ENCODE data around the gene RAD21L1. TPM values are rescaled to one million over a fixed set of nuclear protein-coding genes. Genes with fewer than 3 reads are reported as not detected.
A peak's percentile ranks its signal among the peaks of the same experiment; 100 is the strongest.
"Not testable (repeated sequence)": the region's sequence is repeated elsewhere in the genome, so short reads cannot be mapped to it uniquely, and the experiment has no call there.

Gene RAD21L1
- total RNA-seq, 1 donor from 2014 or later: 0.06 TPM

- DNase-seq (ENCODE audit: low read depth): no peak
- TF ChIP-seq CTCF (conservative IDR thresholded peaks at IDR 0.05; ENCODE audit: low read depth, low read length): no peak
- H3K4me3 ChIP-seq (ENCODE audit: low read depth, low read length): no peak overlapping the region
Observed at GRCh38 chr20:1212023-1212422, 13.8 kb upstream of the RAD21L1 start.

- no peak overlapping the region for H3K4me3 ChIP-seq (ENCODE audit: low read depth, low read length)
- DNase-seq (ENCODE audit: low read depth): peak; percentile 15
- peak; percentile 83 for TF ChIP-seq CTCF (conservative IDR thresholded peaks at IDR 0.05; ENCODE audit: low read depth, low read length)
Observed at GRCh38 chr20:1212607-1213396, 13.0 kb upstream of the RAD21L1 start.

- DNase-seq (ENCODE audit: low read depth): no peak
- TF ChIP-seq CTCF (conservative IDR thresholded peaks at IDR 0.05; ENCODE audit: low read depth, low read length): no peak
- no peak overlapping the region for H3K4me3 ChIP-seq (ENCODE audit: low read depth, low read length)
Observed at GRCh38 chr20:1214838-1215261, 11.0 kb upstream of the RAD21L1 start.

- TF ChIP-seq CTCF (conservative IDR thresholded peaks at IDR 0.05; ENCODE audit: low read depth, low read length): no peak
- H3K4me3 ChIP-seq (ENCODE audit: low read depth, low read length): no peak overlapping the region
- no peak for DNase-seq (ENCODE audit: low read depth)
Observed at GRCh38 chr20:1215386-1216170, 10.3 kb upstream of the RAD21L1 start.

GRCh38 chr20:1216527-1217427, 9.1 kb upstream of the RAD21L1 start:
- not testable (repeated sequence) for DNase-seq (ENCODE audit: low read depth)

GRCh38 chr20:1222750-1223149, 3.1 kb upstream of the RAD21L1 start:
- H3K4me3 ChIP-seq (ENCODE audit: low read depth, low read length); DNase-seq (ENCODE audit: low read depth): not testable (repeated sequence)

More at GRCh38 chr20:1216527-1217427, 9.1 kb upstream of the RAD21L1 start:
- H3K4me3 ChIP-seq (ENCODE audit: low read depth, low read length): not testable (repeated sequence)

- DNase-seq (ENCODE audit: low read depth): no peak
- no peak for TF ChIP-seq CTCF (conservative IDR thresholded peaks at IDR 0.05; ENCODE audit: low read depth, low read length)
- no peak overlapping the region for H3K4me3 ChIP-seq (ENCODE audit: low read depth, low read length)
Observed at GRCh38 chr20:1224205-1224890, 1.5 kb upstream of the RAD21L1 start.
